Measurements from ENCODE around the gene RBM18. TPM values are rescaled to one million over a fixed set of nuclear protein-coding genes. Genes with fewer than 3 reads are reported as not detected.

Gene RBM18
- total and polyA plus RNA-seq, 2 of the 4 experiments (the other 2 are of a cell fraction): 8.4 to 15.6 TPM

DNA sequence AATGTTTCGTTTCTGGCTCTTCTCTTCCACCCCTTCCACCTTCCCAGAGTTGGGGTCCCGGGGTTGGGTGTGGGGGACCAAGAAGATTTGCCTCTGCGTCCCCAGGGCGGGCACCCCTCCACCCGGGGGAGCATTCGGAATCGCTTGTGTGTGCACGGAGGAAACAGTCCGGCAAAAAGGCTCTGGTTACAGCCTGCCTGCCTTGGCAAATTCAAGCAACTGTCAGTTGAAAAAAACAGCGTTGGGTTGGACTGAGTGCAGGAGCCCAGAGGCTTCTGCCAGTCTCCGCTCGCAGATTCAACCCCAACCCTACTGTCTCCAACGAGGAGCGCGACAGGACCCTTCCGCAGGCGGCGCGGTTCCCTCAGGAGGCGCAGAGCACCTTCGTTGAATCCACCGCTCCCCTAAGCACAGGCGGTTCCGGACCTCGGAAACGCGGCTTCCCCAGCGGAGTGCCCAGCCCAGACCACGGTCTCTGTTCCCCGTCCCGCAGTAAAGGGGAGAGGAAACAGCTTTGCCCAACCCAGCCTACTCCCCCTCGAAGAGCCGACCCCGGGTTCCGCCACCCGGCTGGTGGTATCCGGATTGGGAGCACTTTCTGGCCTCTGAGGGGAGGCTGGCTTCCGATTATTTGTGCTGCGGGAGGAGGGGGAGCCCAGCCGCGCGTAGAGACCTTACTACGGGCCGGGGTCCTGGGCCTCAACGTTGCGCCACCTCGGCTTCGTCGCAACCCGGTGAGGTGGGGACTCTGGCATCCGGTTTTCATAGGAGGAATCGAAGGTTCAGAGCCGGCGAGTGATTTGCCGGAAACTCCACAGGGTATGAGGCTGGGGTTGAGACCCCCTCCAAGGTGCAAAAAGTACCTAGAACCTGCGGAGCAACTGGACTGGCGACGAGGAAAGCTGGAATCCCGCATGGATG is 45.4 kb downstream of the RBM18 start:
- H3K36me3 ChIP-seq (ENCODE audit: control insufficient read depth, insufficient read depth, low read length): no peaks in the 10 kb centered on the region
- in situ Hi-C loops (cut with MboI; ENCODE audit: low sequenced_read_pairs) (no loop called here), dilution Hi-C loops (cut with HindIII; ENCODE audit: low sequenced_read_pairs, unreplicated experiment) (no loop called here), intact Hi-C loops (cut with micrococcal nuclease) (no loop called here)
- H2BK15ac ChIP-seq (ENCODE audit: low read depth, low read length): no peak overlapping the region
- DNase-seq (peak; percentile 26), ATAC-seq (ENCODE audit: low read depth) (no peak; the same call in 1 of the 2 replicates)
- no peaks in the 10 kb centered on the region for H3K79me1 ChIP-seq (ENCODE audit: low read depth in 1 of 2, low read length in 2 of 2)
- H3K9me1 ChIP-seq (ENCODE audit: insufficient read depth, low read length): 0 out of 2 replicates have a peak, but pooled peaks cover under 1% of the 10 kb centered on the region
- no peak overlapping the region for H2BK120ac ChIP-seq (ENCODE audit: low read depth, low read length)
- H3K18ac ChIP-seq (ENCODE audit: low read depth, low read length): no peak overlapping the region
- no peak overlapping the region for H3K9ac ChIP-seq (ENCODE audit: low read depth, low read length)
- H4K20me1 ChIP-seq (ENCODE audit: insufficient read depth, low read length): peaks cover 13% of the 10 kb centered on the region; the same call in 1 of the 2 replicates
- ChIA-PET POLR2A (ENCODE audit: unreplicated experiment) (no interaction called here), CTCF (no interaction called here)
- H4K91ac ChIP-seq (ENCODE audit: insufficient read depth, low read depth, low read length): no peak overlapping the region
- H2BK5ac ChIP-seq (ENCODE audit: low read depth, low read length, poor library complexity, severe bottlenecking): no peak overlapping the region
- 7% methylated on average over 3 of the region's 59 CpGs; no CpG with 5 or more reads in 1 of the 2 experiments for WGBS, 2 experiments (ENCODE audit: extremely low coverage in 2 of 2, insufficient read length in 1 of 2)
- no peak overlapping the region for H3K4me3 ChIP-seq (ENCODE audit: insufficient read depth, low read depth, low read length)
- H4K8ac ChIP-seq (ENCODE audit: low read depth in 2 of 2, low read length in 2 of 2): no peak overlapping the region
- no peak for TF ChIP-seq MAFK (IDR thresholded peaks at IDR 0.05; ENCODE audit: low read depth, low read length)
- no peak for TF ChIP-seq RFX5 (IDR thresholded peaks at IDR 0.05; ENCODE audit: low read depth, low read length)
- H3K14ac ChIP-seq (replicated peaks; ENCODE audit: low read depth, low read length): no peak overlapping the region
- H3K27me3 ChIP-seq (ENCODE audit: control insufficient read depth, insufficient read depth, low read length): peaks cover 95% of the 10 kb centered on the region
- peaks cover 13% of the 10 kb centered on the region for H3K9me3 ChIP-seq (ENCODE audit: control insufficient read depth, insufficient read depth, low read length)
- no peak overlapping the region for H3K4ac ChIP-seq (ENCODE audit: low read depth, low read length)
- no peak overlapping the region for H4K5ac ChIP-seq (ENCODE audit: low read depth, low read length)
- H3K56ac ChIP-seq (ENCODE audit: extremely low read depth, insufficient read depth, low read length): no peak overlapping the region
- peak overlapping the region; percentile 17; the same call in 1 of the 2 replicates for H3K4me2 ChIP-seq (ENCODE audit: low read depth, low read length)
- no peak overlapping the region for H2AK9ac ChIP-seq (replicated peaks; ENCODE audit: low read depth, low read length, poor library complexity)
- BruUV-seq (replicated peaks): no TSS peak
- H3K4me1 ChIP-seq (ENCODE audit: control insufficient read depth, insufficient read depth, low read length): peaks cover 5% of the 10 kb centered on the region; the same call in 1 of the 2 replicates
- no peak overlapping the region for H2AK5ac ChIP-seq (ENCODE audit: low read depth, low read length)
- no peak overlapping the region for H3K27ac ChIP-seq (ENCODE audit: insufficient read depth, low read length)
- H2AFZ ChIP-seq (replicated peaks; ENCODE audit: low read length, poor library complexity): peak overlapping the region; percentile 55
- H3K23ac ChIP-seq (ENCODE audit: low read depth, low read length): no peak overlapping the region; the same call in 1 of the 2 replicates
- no peak overlapping the region for H2BK20ac ChIP-seq (ENCODE audit: low read depth, low read length)

All from IMR-90 (cell line).